HG03175 (cell line): ENCODE results near the gene MUC2.

Experiments used
- ATAC-seq: cut with Tn5 transposase; IDR thresholded peaks from one replicate; pipeline ENCODE4 v1.9.1; 2021; ENCODE audit warnings: mild to moderate bottlenecking, moderate library complexity; ENCODE audit not compliant: unreplicated experiment

MUC2 gene

DNA sequence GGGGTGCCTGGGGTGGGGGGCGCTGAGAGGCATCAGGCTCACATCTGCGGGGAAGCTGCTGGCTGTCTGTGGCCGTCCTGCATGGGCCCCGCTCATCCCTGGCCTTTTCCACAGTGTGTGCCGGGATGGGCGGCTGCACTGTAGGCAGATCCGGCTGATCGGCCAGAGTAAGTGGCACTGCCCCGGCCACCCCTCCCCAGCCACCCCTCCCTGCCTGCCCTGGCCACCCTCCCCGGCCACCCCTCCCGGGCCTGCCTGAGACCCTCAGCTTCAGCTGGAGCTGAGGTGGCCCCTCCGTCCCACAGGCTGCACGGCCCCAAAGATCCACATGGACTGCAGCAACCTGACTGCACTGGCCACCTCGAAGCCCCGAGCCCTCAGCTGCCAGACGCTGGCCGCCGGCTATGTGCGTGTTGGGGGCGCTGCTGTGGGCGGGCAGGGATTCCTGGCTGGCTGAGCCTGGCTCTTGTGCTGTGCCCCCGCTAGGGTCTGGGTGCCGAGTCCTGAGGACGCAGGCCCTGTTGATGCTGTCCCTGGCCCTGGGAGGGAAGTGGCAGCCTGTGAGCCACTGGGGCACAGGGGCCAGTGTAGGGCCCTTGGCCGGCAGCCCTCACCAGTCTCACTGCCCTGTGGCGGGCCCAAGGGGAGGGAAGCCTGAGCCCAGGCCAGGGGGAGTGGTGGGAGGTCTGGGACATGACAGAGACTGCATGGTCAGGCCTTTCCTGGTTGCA, 10.9 kb downstream of the MUC2 start:
- ATAC-seq: no peak

DNA sequence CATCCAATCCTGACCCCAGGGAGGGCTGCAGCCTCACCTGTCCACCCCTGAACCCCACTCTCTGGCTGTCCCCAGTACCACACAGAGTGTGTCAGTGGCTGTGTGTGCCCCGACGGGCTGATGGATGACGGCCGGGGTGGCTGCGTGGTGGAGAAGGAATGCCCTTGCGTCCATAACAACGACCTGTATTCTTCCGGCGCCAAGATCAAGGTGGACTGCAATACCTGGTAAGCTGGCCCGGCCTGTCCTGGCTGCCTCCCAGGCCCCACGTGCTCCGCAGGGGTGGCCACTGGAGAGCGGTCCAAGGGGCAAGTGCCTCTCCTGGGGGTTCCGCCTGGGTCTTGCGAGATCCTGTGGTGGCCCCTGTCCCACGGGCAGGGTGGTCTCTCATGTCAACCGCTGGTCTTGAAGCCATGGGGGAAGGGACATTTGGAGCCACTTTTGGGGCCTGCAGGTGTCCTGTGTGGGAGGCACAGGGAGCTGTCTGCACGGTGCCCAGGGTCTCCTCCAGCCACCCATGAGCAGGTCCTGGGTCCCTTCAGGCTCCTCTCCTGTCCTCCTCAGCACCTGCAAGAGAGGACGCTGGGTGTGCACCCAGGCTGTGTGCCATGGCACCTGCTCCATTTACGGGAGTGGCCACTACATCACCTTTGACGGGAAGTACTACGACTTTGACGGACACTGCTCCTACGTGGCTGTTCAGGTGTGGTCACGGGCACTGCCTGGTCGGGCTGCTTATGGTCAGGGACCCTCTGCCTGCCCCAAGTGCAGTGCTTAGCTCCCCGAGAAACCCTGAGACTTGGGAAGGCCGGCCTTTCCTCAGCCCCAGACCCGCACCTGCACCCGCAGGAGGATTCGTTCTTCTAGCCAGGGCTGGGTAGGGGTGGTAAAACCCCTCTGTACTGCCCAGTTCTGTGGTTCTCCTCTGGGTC, 11.8 kb downstream of the MUC2 start:
- no peak for ATAC-seq

- ATAC-seq: no peak
These were observed 12.7 kb downstream of the MUC2 start for GRCh38 chr11:1087279-1087960.

DNA sequence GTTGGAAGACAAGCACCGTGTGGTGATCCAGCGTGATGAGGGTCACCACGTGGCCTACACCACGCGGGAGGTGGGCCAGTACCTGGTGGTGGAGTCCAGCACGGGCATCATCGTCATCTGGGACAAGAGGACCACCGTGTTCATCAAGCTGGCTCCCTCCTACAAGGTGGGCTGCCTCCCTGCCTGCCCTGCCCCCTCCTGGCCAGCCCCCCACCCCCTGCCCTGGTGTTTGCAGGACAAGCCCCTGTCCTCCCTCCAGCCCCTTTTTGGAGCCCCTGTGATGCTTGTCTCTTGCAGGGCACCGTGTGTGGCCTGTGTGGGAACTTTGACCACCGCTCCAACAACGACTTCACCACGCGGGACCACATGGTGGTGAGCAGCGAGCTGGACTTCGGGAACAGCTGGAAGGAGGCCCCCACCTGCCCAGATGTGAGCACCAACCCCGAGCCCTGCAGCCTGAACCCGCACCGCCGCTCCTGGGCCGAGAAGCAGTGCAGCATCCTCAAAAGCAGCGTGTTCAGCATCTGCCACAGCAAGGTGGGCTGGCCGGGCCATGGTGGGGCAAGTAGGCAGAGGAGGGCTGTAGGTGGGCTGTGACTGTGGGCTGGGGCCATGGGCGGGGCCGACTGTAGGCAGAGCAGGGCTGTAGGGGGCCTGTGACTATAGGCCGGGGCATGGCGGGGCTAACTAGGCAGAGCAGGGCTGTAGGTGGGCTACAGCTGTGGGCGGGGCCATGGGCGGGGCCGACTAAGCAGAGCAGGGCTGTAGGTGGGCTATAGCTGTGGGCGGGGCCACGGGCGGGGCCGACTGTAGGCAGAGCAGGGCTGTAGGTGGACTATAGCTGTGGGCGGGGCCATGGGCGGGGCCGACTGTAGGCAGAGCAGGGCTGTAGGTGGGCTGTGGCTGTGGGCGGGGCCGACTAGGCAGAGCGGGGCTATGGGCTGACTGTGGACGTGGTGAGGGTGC, 13.6 kb downstream of the MUC2 start:
- ATAC-seq: no peak

DNA sequence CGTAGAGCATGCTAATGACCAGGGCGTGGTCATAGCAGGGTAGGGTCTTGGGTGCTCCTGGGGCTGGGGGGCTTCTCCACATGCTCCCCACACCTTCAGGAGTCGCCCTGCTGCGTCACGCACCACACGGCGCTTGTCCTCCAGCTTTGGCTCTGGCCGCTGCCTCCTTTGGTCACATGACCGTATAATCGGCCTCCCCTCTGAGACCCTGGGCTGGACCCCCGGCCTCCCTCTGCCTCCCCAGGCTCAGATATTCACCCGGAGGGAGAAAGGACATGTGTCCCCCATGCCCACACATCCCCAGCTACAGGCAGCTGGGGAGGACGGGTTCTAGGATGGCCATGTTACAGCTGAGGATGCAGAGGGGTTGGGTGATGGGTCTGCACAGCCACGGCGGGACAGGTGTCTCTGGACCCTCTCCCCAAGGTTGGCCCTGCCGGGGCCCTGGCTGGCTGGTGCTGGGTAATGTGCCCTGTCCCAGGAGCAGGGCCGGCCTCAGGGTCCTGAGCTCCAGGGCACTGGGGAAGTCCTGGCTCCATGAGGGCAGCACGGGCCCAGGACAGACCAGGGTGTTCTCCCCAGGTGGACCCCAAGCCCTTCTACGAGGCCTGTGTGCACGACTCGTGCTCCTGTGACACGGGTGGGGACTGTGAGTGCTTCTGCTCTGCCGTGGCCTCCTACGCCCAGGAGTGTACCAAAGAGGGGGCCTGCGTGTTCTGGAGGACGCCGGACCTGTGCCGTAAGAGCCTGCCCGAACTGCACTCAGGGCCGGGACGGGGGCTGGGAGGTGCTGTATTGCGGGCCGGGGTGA, 14.5 kb downstream of the MUC2 start:
- ATAC-seq: no peak

GRCh38 chr11:1089738-1090599, 15.3 kb downstream of the MUC2 start:
- no peak for ATAC-seq

DNA sequence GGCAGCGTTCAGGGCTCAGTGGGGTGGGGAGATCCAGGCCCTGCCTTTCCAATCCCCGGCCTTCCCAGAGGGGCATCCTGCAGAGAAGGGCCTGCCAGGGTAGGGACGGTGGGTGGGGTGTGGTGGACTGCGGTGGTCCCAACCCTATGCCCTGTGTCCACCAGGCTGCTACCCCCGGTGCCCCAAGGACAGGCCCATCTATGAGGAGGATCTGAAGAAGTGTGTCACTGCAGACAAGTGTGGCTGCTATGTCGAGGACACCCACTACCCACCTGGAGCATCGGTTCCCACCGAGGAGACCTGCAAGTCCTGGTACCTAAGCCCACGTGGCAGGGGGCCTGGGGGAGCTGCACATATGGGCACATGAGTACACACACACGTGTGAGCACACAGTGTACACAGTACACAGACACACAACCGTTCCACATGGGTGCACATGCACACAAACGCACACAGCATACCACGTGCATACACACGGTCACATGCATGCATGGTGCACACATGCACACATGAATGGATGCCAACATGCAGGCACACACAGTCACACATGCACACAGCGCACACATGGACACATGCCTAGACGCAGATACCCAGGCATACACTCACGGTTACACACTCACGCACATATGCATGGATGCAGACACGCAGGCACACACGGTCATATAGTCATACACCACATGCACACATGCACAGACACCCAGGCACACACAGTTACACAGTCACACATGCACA, 16.1 kb downstream of the MUC2 start:
- ATAC-seq: no peak

GRCh38 chr11:1091332-1092083, 16.8 kb downstream of the MUC2 start:
- no peak for ATAC-seq

DNA sequence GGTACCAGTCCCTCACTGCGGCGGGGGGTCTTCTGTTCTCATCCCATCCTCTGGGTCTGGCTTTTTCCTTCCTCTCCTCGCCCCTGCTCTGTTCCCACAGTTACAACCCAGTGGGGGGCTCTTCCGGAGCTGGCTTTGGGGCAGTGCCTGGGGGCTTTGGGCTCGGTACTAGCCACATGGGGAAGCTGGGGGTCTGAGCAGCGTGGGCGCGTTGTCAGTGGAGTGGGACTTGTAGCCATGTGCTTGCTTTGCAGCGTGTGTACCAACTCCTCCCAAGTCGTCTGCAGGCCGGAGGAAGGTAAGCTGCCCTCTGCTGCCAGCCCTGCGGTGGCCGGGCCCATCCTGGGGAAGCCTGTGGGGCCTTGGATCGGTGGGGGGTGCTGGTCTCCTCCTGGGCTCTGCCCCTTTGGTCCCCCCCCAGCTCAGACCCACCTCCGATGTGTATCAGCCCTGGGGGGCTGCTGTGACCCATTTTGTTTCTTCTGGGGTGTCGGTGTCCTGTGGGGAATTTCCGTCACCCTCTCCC, 17.5 kb downstream of the MUC2 start:
- no peak for ATAC-seq

DNA sequence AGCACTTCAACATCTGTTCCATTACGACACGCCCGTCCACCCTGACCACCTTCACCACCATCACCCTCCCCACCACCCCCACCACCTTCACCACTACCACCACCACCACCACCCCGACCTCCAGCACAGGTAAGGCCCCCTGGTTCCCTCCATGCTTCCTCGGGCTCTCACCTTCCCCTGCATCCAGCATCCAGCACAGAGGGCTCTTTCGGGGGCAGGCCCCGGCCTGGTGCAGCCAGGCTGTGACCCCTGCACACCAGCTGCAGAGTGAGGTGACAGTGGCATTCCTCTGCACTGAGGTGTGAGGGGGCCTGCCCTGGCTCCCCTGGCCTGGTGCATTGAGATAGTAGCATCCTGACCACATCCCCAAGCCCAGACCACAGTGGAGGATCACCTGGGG, 18.2 kb downstream of the MUC2 start:
- ATAC-seq: no peak

DNA sequence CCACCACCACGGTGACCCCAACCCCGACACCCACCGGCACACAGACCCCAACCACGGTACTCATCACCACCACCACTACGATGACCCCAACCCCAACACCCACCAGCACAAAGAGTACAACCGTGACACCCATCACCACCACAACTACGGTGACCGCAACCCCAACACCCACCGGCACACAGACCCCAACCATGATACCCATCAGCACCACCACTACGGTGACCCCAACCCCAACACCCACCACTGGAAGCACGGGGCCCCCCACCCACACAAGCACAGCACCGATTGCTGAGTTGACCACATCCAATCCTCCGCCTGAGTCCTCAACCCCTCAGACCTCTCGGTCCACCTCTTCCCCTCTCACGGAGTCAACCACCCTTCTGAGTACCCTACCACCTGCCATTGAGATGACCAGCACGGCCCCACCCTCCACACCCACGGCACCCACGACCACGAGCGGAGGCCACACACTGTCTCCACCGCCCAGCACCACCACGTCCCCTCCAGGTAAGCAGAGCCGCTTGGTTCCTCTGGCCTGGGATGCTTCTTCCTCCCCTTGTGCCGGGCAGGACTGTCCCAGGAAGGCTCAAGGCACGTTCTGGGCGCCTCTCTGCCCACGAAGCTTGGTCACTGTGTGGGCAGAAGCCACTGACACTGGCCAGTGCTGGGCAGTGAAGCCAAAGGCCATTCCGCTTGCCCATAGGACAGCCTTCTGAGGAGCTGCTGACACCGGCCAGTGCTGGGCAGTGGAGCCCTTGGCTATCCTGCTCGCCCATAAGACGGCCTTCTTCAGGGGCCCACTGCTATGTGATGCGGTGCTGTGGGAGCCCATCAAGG, 25.1 kb downstream of the MUC2 start:
- no peak for ATAC-seq

DNA sequence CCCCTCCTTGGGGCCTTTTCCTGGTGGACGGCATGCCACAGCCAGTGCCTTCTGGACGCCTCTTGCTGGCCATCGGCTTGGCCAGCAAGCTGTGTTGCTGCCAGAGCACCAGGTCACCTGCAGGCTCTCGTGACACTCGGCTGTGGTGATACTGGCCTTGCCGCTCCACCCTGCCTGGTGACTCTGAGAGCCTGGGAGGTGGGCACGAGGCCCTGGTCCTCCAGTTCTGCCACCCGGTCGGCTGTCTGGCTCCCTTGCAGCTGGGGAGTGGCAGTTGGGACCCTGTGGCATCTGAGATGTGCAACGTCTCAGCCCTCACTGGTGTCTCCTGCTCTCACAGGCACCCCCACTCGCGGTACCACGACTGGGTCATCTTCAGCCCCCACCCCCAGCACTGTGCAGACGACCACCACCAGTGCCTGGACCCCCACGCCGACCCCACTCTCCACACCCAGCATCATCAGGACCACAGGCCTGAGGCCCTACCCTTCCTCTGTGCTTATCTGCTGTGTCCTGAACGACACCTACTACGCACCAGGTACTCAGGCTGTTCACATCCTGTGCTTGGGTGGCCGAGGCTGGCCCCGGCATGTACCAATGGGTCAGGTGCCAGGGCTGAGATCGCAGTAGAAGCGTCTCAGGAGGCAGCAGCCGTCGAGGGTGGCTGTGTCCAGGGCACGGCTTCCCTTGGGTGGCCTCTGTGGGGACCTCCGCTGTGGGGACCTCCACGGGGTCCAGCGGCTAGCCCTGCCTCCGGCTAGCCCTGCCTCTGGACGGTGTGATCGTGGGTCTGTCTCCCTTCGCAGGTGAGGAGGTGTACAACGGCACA, 26.0 kb downstream of the MUC2 start:
- no peak for ATAC-seq

DNA sequence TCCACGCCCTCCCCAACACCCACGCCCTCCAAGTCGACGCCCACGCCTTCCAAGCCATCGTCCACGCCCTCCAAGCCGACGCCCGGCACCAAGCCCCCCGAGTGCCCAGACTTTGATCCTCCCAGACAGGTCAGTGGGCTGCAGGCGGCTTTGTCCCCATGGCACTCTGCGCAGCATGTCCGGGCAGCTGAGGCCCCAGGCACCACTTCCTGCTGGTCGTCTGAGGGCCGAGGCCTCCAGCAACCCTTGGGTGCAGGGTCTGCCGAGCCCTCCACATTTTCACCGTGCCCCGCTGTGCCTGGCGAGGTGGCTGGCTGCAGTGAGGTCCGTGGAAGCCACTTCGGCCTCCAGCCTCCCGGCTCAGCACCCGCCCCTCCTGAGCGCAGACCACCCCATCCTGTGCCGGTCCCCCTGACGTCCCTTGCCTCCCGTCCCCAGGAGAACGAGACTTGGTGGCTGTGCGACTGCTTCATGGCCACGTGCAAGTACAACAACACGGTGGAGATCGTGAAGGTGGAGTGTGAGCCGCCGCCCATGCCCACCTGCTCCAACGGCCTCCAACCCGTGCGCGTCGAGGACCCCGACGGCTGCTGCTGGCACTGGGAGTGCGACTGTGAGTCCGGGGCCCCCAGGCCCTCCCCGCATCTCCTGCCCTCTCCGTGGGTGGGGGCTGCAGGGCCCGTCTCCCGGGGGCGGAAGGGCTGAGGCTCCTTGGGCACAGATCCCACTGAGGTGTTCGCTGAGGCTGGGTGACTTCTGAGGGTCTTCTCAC, 26.8 kb downstream of the MUC2 start:
- ATAC-seq: no peak

- ATAC-seq: no peak
These were observed 27.7 kb downstream of the MUC2 start for GRCh38 chr11:1102221-1102971.
